HFF-Myc (cell line): ENCODE data around the gene CFAP410.

Source experiments
- DNase-seq: peaks from one replicate; pipeline ENCODE4 v3.0.0-alpha.2; 2011; ENCODE audit warnings: low read depth; ENCODE audit errors: extremely low read depth
- H3K4me3 ChIP-seq: replicated peaks from 2 replicates; pipeline ENCODE4 v1.5.1; 2011; ENCODE audit warnings: low read depth, mild to moderate bottlenecking, control low read depth, low read length
- CTCF ChIP-seq: IDR thresholded peaks from 2 replicates; pipeline ENCODE4 v1.5.1; 2012; ENCODE audit warnings: mild to moderate bottlenecking, low read depth, low read length, control low read depth; ENCODE audit errors: missing control alignments

CFAP410 gene

GRCh38 chr21:44350773-44351481, 11.7 kb upstream of the CFAP410 start:
- H3K4me3 ChIP-seq = no peak overlapping the region
- DNase-seq = no peak
- no peak for TF ChIP-seq CTCF

- H3K4me3 ChIP-seq = no peak overlapping the region
- DNase-seq = no peak
Measured at GRCh38 chr21:44349847-44350772, 10.9 kb upstream of the CFAP410 start.

GRCh38 chr21:44349416-44349846, 10.2 kb upstream of the CFAP410 start:
- TF ChIP-seq CTCF = no peak
- DNase-seq = no peak
- no peak overlapping the region for H3K4me3 ChIP-seq

More at GRCh38 chr21:44349847-44350772, 10.9 kb upstream of the CFAP410 start:
- TF ChIP-seq CTCF = no peak

GRCh38 chr21:44348861-44349260, 9.7 kb upstream of the CFAP410 start:
- no peak for DNase-seq
- no peak overlapping the region for H3K4me3 ChIP-seq
- TF ChIP-seq CTCF = no peak

- H3K4me3 ChIP-seq = no peak overlapping the region
- DNase-seq = no peak
- TF ChIP-seq CTCF = no peak
Measured at GRCh38 chr21:44347911-44348451, 8.8 kb upstream of the CFAP410 start.

- DNase-seq = no peak
- no peak for TF ChIP-seq CTCF
- no peak overlapping the region for H3K4me3 ChIP-seq
Measured at GRCh38 chr21:44345495-44345894, 6.3 kb upstream of the CFAP410 start.
